Lower lobe of right lung (tissue), 2 donors: ENCODE measurements around the gene GIPC1. TPM values are rescaled to one million over a fixed set of nuclear protein-coding genes. Genes with fewer than 3 reads are reported as not detected.
A peak's percentile ranks its signal among the peaks of the same experiment; 100 is the strongest.

Experiments
- ATAC-seq, 2 donors: fragments of 200-7000 bp; cut with Tn5 transposase; one replicate each; pipeline ENCODE4 v1.9.1; 2020 to 2022; ENCODE audit warnings: mild to moderate bottlenecking in 2 of 2, moderate library complexity in 2 of 2
- DNase-seq: peaks from one replicate; pipeline ENCODE4 v3.0.0-alpha.2; 2020
- H3K27ac ChIP-seq: fragments of 200-600 bp; one replicate; pipeline ENCODE4 v1.8.0; 2022
- H3K27me3 ChIP-seq: fragments of 200-600 bp; one replicate; pipeline ENCODE4 v1.8.0; 2022; ENCODE audit warnings: low read depth
- H3K36me3 ChIP-seq: fragments of 200-600 bp; one replicate; pipeline ENCODE4 v1.8.0; 2022; ENCODE audit warnings: mild to moderate bottlenecking
- H3K4me1 ChIP-seq: fragments of 200-600 bp; one replicate; pipeline ENCODE4 v1.8.0; 2022
- H3K4me3 ChIP-seq: fragments of 200-600 bp; one replicate; pipeline ENCODE4 v1.8.0; 2022; ENCODE audit warnings: mild to moderate bottlenecking
- H3K9me3 ChIP-seq: fragments of 200-600 bp; one replicate; pipeline ENCODE4 v1.8.0; 2022
- intact Hi-C: fragments of 100-400 bp; cut with DNase I; formaldehyde crosslinking; loops from one replicate; pipeline ENCODE4 v1.11.0; 2022
- long read RNA-seq: library from polyadenylated mRNA; unstranded; transcript quantifications from one replicate; pipeline ENCODE4 v2.0.0, GENCODE V29; 2021
- total RNA-seq: library from RNA; stranded (reverse); fragmentation: NEBNext Ultra II Directional; extraction: Animal tissue kit (Norgen Biotek cat#: 25700); gene quantifications from one replicate; pipeline ENCODE4 v1.2.1, GENCODE V29; 2021
- TF ChIP-seq, protein P1 (sequence below): fragments of 200-600 bp; IDR thresholded peaks from one replicate; pipeline ENCODE4 v1.8.0; 2022; ENCODE audit warnings: antibody characterized with exemption, mild to moderate bottlenecking
- donor health status: DM: no; HTN: yes; CAD: no; lungs with severe emphysema.

GIPC1 gene, protein sequence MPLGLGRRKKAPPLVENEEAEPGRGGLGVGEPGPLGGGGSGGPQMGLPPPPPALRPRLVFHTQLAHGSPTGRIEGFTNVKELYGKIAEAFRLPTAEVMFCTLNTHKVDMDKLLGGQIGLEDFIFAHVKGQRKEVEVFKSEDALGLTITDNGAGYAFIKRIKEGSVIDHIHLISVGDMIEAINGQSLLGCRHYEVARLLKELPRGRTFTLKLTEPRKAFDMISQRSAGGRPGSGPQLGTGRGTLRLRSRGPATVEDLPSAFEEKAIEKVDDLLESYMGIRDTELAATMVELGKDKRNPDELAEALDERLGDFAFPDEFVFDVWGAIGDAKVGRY
- 72.1 TPM for total RNA-seq
- long read RNA-seq, transcript GIPC1-213 (7 exons, 1,068 nt) = minor isoform, 13 of 270 reads
- long read RNA-seq, transcript GIPC1-202 (6 exons, 1,483 nt) = minor isoform, 6 of 270 reads
- long read RNA-seq, transcript GIPC1-203 (9 exons, 1,926 nt) = major isoform, 131 of 270 reads
- long read RNA-seq, transcript GIPC1-205 (8 exons, 1,386 nt) = minor isoform, 52 of 270 reads
- long read RNA-seq, partial matches to known transcripts = 16 of 270 reads
- long read RNA-seq, other reads (novel, unspliced or antisense) = 48 of 270 reads

GRCh38 chr19:14496029-14496833 lies at the start of gene GIPC1:
Gene GIPC1, minus strand, starts transcription at chr19:14496127. Its CDS starts 13,151 bp downstream, at chr19:14482976.
- H3K4me1 ChIP-seq = peaks cover 35% of the 10 kb centered on the region
- H3K4me3 ChIP-seq = peak within 1 kb of the TSS; percentile 85
- ATAC-seq (peak; percentile 95 to 98), DNase-seq (peak; percentile 97)
- H3K36me3 ChIP-seq = peaks cover 10% of the 10 kb centered on the region
- H3K9me3 ChIP-seq = no peaks in the 10 kb centered on the region
- intact Hi-C loops = no loop called here
- TF ChIP-seq, protein P1, sequence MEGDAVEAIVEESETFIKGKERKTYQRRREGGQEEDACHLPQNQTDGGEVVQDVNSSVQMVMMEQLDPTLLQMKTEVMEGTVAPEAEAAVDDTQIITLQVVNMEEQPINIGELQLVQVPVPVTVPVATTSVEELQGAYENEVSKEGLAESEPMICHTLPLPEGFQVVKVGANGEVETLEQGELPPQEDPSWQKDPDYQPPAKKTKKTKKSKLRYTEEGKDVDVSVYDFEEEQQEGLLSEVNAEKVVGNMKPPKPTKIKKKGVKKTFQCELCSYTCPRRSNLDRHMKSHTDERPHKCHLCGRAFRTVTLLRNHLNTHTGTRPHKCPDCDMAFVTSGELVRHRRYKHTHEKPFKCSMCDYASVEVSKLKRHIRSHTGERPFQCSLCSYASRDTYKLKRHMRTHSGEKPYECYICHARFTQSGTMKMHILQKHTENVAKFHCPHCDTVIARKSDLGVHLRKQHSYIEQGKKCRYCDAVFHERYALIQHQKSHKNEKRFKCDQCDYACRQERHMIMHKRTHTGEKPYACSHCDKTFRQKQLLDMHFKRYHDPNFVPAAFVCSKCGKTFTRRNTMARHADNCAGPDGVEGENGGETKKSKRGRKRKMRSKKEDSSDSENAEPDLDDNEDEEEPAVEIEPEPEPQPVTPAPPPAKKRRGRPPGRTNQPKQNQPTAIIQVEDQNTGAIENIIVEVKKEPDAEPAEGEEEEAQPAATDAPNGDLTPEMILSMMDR = no peak
- no peaks in the 10 kb centered on the region for H3K27me3 ChIP-seq
- peak within 1 kb of the TSS; percentile 83 for H3K27ac ChIP-seq

DNA sequence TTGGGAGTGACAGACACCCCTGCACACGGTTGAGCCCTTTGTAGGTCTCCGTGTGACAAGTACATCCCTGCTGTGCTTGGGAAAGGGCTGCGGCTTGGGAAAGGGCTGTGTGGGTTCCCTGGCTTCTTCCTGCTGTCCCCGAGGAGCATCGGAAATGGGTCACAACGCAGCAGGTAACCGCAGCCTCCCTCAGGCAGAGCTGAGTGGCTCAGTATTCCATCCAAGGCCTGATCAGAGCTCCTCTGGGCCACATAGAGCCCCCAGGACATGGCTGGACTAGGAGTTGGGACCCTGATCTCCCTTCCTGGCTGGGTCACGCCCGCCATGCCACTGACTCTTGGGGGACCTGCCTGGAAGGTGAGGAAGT lies 49.8 kb upstream of the GIPC1 start:
- ATAC-seq = no peak
- Histone ChIP-seq H3K4me3 (no peak overlapping the region), H3K36me3 (peaks cover 17% of the 10 kb centered on the region), H3K27me3 (no peaks in the 10 kb centered on the region), H3K27ac (no peak overlapping the region), H3K9me3 (no peaks in the 10 kb centered on the region), H3K4me1 (peaks cover 18% of the 10 kb centered on the region)
- TF ChIP-seq, protein P1 = no peak
- intact Hi-C loops = no loop called here
- DNase-seq = no peak

- peak; percentile 49 to 57 for ATAC-seq
- no peak overlapping the region for H3K27ac ChIP-seq
- no peak for DNase-seq
Measured at GRCh38 chr19:14544977-14545715, 49.2 kb upstream of the GIPC1 start.

GRCh38 chr19:14544047-14544446 lies 48.1 kb upstream of the GIPC1 start:
- Histone ChIP-seq H3K27ac (no peak overlapping the region), H3K9me3 (no peaks in the 10 kb centered on the region), H3K36me3 (peaks cover 14% of the 10 kb centered on the region), H3K4me3 (no peak overlapping the region), H3K4me1 (peaks cover 14% of the 10 kb centered on the region), H3K27me3 (no peaks in the 10 kb centered on the region)
- intact Hi-C loops = no loop called here
- DNase-seq = no peak
- ATAC-seq = no peak
- TF ChIP-seq, protein P1 = no peak

More at GRCh38 chr19:14544977-14545715, 49.2 kb upstream of the GIPC1 start:
- H3K9me3 ChIP-seq = no peaks in the 10 kb centered on the region
- intact Hi-C loops = no loop called here
- H3K4me1 ChIP-seq = peaks cover 14% of the 10 kb centered on the region
- TF ChIP-seq, protein P1 = no peak
- H3K4me3 ChIP-seq = no peak overlapping the region
- peaks cover 17% of the 10 kb centered on the region for H3K36me3 ChIP-seq
- H3K27me3 ChIP-seq = no peaks in the 10 kb centered on the region
